A673 (cell line): ENCODE results near the gene MYT1.

Experiments used
- EZH2 ChIP-seq: fragments of 200-600 bp; sonication (generic); IDR thresholded peaks from 2 replicates; pipeline ENCODE4 v1.6.1; 2017; ENCODE audit warnings: borderline replicate concordance, low read depth, mild to moderate bottlenecking, mixed read lengths, antibody characterized with exemption, low read length; ENCODE audit not compliant: poor library complexity, severe bottlenecking
- TF ChIP-seq, protein P1 (sequence below): fragments of 300-800, 200-600 bp; sonication (generic); conservative IDR thresholded peaks from 2 replicates; pipeline ENCODE4 v1.5.1; 2017; ENCODE audit warnings: low read depth, mild to moderate bottlenecking, antibody characterized with exemption, low read length, moderate library complexity, mixed read lengths

GRCh38 chr20:64225828-64226598 is 61.8 kb downstream of the MYT1 start:
- TF ChIP-seq, protein P1, sequence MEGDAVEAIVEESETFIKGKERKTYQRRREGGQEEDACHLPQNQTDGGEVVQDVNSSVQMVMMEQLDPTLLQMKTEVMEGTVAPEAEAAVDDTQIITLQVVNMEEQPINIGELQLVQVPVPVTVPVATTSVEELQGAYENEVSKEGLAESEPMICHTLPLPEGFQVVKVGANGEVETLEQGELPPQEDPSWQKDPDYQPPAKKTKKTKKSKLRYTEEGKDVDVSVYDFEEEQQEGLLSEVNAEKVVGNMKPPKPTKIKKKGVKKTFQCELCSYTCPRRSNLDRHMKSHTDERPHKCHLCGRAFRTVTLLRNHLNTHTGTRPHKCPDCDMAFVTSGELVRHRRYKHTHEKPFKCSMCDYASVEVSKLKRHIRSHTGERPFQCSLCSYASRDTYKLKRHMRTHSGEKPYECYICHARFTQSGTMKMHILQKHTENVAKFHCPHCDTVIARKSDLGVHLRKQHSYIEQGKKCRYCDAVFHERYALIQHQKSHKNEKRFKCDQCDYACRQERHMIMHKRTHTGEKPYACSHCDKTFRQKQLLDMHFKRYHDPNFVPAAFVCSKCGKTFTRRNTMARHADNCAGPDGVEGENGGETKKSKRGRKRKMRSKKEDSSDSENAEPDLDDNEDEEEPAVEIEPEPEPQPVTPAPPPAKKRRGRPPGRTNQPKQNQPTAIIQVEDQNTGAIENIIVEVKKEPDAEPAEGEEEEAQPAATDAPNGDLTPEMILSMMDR, result no peak
- TF ChIP-seq EZH2, result no peak
